GM19351 (cell line): ENCODE data around the gene TNC.

Experiments used
- ATAC-seq: cut with Tn5 transposase; IDR thresholded peaks from one replicate; pipeline ENCODE4 v1.9.1; 2021; ENCODE audit warnings: mild to moderate bottlenecking, moderate library complexity; ENCODE audit not compliant: unreplicated experiment

The TNC gene

GRCh38 chr9:115117999-115118878 lies at the start of gene TNC:
Gene TNC (minus strand): TSS chr9:115118157. CDS start chr9:115091018, 27,139 bp downstream.
- no peak for ATAC-seq

DNA sequence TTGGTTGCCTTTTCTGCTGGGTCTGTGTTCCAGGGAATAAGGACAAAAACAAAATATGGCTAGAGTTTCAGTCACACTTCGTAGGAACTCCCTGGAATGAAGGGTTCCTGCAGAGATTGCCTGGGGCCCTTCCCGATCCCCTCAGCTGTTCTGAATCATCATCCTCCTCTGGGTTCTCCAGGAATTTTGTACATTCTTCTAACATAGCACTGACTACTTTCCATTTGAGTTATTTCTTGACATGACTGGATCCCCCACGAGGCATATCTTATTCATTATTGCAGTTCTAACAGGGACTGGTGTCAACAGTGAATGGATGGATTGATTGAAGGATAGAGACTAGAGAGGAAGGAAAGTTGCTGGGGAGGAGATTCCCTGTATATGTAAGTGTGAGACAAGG lies 49.2 kb upstream of the TNC start:
- ATAC-seq: no peak

- no peak for ATAC-seq
Measured at GRCh38 chr9:115165233-115165632, 47.3 kb upstream of the TNC start.

DNA sequence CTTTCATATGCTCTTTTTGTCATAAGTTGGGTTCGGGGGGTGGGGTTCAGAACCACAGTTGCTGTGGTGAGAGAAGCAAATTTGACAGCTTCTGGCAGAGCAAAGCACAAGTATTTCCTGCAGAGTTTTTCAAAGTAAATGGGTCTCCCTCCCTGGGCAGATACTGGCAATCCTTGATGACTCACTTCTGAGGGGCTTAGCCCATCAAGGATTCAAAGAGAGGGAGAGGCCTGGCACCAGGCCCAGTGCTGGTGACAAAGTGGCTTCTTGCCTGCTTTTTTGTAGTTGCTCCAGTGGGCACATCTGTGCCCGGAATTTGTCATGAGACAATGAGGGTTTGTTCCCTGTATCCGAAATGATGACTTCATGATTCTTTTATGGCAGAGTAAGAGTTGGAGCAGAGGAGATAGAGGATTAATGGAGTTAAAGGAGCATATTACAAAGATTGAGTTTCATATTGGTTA lies 46.6 kb upstream of the TNC start:
- ATAC-seq: no peak

DNA sequence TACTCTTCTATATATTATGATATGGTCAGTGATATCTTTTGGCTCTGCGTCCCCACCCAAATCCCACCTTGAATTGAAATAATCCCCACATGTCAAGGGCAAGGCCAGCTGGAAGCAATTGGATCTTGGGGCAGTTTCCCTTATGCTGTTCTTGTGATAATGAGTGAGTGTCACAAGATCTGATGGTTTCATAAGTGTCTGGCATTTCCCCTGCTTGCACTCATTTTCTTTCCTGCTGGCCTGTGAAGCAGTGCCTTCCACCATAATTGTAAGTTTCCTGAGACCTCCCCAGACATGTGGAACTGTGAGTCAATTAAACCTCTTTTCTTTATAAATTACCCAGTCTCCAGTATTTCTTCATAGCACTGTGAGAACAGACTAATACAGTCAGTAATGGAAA lies 45.0 kb upstream of the TNC start:
- no peak for ATAC-seq

DNA sequence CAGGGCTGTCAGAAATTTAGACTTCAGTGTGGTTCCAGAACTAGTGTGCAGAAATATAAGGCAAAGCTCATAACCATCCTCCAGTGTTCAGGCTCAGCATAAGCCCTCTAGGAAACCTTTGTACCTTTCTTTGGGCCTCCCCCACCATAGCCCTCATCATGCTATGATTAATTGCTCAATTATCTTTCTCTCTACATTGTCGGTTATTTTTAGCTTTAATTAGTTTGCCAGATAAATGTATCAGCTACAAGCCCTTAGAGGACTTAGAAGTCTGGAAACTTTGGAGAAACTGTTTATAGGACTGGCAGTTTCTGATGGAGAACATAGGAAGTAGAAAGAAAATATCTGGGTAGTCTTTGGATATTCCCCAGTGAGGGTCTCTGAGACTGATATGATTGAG lies 43.5 kb upstream of the TNC start:
- no peak for ATAC-seq

DNA sequence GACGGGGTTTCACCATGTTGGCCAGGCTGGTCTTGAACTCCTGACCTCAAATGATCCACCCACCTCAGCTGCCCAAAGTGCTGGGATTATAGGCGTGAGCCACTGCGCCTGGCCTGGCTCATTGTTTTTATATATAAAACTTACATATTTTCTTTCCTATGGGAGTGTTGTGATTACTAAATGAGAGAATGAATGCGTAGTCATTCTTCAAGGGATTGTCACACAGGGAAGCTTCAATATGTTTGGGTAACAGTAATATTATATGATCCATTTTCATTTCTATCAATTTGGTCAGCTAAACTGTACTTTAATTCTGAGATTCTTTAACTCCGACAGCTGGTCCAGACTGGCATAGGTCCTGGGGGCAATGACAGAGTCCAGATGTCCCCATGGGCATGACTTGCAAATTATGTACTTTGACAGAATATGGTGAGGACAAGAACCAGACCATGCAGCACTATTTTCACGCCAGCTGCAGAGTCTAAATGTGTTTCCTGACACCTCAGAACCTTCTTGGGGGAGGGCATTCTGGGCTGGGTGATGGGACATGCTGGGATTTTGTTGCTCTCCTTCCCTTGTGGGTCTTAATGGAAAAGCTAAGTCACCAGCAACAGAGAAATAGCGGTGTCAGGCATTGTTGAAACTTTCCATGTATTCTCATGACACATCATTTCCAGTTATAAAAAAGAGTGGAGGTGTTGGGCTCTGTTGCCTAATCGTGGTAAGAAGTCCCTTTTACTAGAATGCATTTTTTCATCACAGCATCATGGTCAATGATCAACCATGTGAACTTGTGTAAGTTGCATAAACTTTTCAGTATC lies 40.9 kb upstream of the TNC start:
- ATAC-seq: no peak

DNA sequence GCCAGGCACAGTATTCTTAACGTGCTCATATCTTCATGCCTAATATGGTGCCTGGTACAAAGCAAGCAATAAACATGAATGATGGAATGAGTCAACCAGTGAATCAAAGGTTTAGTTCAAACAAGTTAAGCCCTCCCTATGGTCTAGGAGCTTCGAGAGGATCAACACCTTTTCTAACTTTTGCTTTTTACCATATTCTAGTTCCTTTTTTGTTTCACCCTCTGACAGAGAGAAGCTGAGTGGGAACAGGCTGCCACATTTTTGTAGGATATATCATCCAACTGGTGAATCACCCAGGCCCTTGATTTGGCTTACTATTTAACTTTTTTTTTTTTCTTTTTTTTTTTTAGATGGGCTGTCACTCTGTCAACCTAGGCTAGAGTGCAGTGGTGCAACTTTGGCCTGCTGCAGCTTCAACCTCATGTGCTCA lies 39.3 kb upstream of the TNC start:
- ATAC-seq: no peak

GRCh38 chr9:115155037-115155436 lies 37.1 kb upstream of the TNC start:
- no peak for ATAC-seq

DNA sequence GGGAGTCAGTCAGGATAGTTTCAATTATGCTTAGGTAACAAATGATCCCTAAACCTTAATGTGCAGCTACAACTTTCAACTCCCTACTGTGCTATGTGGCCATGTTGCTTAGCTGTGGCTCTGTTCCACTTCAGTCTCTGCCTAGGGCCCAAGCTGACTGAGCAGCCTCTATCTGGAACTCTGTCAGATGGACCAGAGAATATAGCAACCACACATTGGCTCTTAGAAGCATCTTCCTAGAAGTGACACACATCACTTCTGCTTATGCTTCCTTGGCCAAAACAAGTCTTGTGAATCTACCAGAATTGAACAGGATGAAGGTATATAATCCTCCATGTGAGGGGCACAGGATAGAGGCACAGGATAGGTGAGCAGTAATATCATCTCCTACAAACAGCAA lies 36.7 kb upstream of the TNC start:
- ATAC-seq: no peak

DNA sequence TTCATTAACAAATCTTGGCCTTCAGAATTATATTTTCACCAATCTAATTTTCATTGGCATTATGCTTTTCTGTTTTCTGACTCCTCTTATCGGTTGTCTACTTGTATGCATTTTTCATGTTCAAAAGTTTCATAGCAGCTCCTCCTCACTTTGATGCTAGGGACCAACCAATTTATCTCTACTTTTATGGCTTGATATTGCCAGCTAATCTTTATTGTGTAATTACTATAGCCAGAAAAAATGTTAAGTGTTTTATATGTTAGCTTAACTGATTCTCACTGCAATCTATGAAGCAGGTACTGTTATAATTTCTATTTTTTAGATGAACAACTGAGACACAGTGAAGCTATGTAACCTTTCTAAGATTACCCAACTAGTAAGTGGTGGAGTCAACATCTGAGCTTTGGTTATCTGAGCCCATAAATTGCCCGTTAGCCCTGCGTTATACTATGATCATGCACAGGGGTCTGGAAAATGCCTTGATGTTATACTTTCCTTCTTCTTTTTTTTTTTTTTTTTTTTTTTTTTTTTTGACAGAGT lies 34.4 kb upstream of the TNC start:
- no peak for ATAC-seq

DNA sequence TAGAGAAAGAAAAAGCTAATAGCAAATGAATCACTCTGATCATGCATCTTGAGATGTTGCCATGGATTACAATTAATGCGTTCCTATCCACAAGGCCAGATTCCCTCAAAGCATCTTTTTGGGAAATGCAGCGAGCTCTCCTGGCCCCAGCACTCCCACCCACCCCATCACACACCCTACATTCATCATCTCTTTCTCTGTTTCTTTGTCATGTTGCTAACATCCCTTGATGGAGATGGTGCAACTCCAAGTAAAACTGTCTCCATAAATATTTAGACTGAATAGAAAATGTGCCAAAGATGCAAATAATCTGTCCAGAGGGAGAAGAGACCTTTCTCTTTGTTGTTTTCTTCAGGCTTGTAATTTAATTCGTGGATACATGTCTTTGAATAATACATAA lies 30.8 kb upstream of the TNC start:
- ATAC-seq: no peak

- no peak for ATAC-seq
Measured at GRCh38 chr9:115146581-115147021, 28.6 kb upstream of the TNC start.

DNA sequence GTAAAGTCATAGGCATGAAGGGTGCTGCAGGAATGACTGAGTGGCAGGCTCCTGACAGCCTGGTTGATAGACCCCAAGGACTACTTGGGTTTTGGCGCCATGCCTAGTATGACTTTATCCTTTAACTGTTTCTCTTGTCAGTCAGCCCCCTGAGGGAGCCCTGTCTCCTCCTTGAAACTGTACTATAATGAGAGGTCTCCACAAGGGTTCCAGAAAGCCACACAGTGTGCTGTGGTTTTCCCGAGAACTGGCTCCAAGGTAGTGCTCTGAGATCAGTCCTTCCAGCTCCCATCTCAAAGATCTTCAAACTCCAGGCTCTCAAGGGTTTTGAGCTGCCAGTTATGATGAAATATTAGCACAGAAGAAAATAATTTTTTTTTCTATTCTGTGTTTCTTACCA lies 26.7 kb upstream of the TNC start:
- no peak for ATAC-seq

- no peak for ATAC-seq
Measured at GRCh38 chr9:115143689-115144088, 25.7 kb upstream of the TNC start.

GRCh38 chr9:115142517-115143270 lies 24.7 kb upstream of the TNC start:
- no peak for ATAC-seq

DNA sequence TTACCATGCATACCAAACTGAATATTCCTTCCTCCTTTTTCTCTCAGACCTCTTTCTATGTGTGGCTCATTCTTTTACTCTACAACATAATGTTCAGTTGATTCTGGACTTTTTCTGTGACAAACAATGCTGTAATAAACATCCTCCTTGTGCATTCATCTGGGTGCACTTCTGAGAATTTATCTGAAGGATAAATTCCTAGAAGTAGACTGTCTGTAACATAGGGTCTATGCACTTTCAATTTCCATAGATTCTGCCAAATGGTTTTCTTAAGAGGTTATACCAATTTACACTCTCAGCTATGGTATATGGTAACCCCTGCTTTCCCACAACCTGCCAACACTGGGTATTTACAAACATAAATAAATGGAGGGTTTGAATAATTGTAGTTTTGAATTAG lies 24.1 kb upstream of the TNC start:
- ATAC-seq: no peak

DNA sequence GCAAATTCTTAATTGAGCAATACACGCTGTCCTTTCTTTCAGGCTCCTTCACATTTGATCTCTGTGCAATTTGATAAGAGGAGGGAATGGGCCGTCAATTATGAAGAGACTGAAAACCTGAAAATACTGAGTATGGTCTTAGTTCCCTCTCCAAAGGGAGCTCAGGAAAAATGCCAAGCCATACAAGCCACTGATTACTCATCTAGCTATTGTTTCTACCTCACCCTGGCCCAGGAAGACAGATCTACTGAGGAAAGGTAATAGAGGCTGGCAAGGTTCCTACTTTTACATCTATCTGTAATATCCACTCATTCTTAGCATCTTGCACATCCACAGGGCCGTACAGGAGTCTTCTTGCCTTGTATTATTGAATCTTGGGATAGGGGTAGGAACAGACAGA lies 23.7 kb upstream of the TNC start:
- no peak for ATAC-seq

- ATAC-seq: no peak
Measured at GRCh38 chr9:115138151-115138550, 20.2 kb upstream of the TNC start.

DNA sequence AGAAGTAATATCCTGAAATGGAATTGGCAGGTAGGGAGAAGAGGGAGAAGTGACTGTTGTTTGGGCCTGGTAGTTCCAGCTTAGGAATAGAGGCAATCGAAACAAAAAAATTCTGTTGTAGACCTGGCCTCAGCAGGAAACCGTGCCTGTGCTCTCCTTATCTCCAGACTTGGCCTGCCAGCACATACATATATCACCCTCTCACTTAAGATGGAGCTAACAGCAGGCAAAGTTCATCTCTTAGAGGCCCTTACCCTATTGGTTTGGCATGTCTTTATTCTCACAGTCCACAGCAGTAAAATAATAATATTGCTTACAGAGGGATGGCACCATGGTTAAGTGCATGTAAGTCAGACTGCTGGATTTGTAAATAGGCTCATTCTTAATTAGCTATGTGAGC lies 19.6 kb upstream of the TNC start:
- no peak for ATAC-seq
